NCI-H2029 (cell line): Measurements from ENCODE around the gene OTOF.

Experiments
- DNase-seq: peaks from one replicate; lab custom pipeline; 2025; lab: John Stamatoyannopoulos, UW

The OTOF gene

GRCh38 chr2:26500406-26500805 lies 22.5 kb upstream of the OTOF start:
- DNase-seq: no peak

- peak; percentile 47 for DNase-seq
Measured at GRCh38 chr2:26495705-26496297, 17.9 kb upstream of the OTOF start.

DNA sequence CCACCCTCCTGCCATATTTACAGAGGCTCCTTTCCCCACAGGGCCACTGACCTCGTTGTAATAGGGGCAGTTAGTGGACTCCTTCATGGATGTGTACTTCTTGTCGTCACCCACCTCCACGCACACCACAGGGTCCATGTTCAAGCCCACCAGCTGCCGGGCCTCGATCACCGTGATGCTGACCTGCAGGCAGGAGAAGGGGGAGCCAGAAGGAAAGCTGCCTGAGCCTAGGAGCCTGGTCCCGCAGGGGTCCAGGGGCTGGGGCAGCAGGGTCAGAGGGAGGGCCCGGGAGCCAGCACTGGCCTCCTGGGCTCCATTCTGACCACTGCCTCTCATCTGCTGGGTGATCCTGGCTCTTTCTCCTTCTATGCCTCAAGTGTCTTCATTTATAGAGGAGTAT lies 17.0 kb upstream of the OTOF start:
- no peak for DNase-seq

- DNase-seq: no peak
Measured at GRCh38 chr2:26494199-26494598, 16.3 kb upstream of the OTOF start.

- no peak for DNase-seq
Measured at GRCh38 chr2:26493566-26493965, 15.6 kb upstream of the OTOF start.

DNA sequence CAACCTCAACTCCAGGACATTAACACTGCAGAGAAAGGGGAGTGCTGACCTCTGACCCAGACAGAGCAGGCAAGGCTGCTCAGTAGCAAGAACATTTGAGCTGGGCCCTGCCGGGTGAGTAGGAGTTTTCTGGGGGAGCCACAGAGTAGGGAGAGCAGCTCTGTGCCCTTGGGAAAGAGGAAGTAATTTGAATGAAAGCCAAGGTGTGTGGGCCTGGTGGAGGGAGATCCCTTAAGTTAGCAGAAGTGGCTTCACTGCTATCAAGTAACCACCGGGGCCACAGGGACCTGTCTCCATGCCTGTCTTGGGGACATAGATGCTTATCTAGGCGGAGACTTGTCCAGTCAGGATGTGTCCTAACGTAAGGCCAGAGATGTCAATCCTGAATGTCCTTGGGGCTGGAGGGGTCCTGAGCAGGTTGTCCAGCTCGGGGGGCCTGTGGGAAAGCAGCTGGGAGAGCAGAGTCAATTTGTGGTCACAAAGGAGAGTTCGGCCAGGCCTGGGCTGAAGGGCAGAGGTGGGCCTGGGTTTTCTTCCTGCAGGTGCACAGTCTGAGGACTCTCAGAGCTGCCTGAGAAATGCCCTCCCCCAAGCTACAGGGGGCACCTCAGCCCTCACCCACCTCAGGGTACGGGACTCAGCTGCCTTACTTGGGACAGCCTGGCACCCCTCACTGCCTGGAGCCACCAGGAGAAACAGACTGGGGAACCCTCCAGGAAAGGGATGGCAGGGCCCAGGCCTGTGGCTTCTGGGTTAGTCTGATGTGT lies 15.0 kb upstream of the OTOF start:
- no peak for DNase-seq

DNA sequence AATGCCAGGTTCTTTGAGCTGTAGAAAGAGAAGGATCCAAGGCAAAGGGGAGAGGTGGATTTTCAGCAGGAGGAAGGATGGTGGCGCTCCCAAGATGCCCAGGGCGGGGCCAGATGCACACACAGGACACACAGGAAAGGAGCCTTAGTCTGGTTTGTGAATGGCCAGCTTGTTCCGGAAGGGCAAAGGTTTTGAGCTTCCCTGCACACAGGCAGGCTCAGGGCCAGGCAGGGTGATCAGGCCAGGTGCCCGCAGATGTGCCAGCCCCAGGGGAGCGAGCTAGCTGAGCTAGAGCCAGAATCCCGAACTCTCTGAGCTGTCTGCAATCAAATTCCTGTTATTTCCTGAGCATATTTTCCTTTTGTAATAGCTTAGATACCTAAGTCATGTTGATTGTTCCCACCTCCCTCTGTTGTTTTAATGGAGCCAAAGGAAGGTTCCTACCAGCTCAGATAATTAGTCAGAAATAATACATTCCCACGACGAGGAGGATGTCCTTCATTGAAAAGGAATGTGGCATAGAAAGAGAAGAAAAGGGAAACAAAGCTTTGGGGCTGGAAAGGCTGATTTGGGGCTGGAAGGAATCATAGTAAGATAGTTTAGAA lies 13.7 kb upstream of the OTOF start:
- DNase-seq: no peak

DNA sequence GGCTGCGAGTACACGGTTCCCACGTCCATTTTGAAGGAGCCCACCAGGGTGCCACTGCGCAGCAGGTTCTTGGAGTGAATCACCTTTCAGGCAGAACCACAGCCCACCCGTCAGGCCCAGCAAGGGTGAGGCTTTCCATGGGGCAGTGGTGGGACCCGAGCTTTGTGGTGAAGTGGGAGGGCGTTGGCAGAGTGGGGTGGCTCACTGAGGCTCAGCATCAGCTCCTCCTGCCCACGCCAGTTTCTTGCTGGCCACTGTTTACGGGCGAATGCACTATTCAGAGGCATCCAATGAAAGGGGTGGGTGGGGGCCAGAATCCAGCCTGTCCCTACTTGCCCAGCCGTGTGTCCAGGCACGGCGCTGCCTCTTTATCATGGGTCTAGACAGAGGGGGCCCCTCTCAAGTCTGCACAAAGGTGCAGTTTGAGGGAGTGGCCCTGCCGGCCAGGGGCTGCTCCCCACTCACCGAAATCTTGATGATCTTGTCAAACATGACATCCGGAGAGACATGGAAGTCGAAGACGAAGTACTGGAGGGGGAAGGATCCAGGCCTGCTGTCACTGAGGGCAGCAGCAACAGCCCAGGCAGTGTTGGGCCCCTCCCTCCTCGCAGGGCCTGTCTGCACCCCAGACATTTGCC lies 11.4 kb upstream of the OTOF start:
- no peak for DNase-seq

DNA sequence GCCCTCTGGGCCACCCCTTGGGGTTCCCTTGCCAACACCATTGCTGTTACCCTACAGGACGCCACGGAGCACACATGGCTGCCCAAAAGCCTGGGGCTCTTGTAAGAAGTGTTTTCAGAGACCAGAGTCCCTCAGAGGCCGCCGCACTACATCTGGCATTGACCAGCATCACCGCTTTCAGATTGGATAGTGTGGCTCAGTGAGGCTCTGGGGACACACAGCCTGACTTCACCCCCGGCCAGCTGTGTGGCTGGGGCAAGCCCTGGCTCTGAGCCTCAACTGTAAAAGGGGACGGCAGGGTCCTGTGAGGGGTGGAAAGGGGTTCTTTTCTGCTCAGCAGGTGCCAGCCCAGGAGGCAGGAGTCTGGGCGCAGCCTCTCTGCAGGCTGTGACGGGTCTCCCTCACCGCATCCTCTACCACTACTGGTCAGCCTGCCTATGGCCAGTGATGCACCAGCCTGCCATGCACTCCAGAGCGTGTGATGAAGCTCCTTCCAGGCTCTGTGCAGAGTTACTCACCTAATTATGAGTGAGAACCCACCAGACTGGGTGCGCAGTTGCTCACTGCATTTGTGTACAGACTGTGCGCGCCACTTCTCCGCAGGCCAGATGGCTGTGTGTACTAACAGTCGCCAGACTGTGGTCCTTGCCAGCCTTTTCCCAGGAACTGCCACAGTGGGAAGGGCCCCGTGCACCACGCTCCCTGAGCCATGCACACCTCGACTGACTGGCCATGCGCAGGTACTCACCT lies 10.7 kb upstream of the OTOF start:
- no peak for DNase-seq

- DNase-seq: no peak
Measured at GRCh38 chr2:26487192-26487591, 9.3 kb upstream of the OTOF start.

DNA sequence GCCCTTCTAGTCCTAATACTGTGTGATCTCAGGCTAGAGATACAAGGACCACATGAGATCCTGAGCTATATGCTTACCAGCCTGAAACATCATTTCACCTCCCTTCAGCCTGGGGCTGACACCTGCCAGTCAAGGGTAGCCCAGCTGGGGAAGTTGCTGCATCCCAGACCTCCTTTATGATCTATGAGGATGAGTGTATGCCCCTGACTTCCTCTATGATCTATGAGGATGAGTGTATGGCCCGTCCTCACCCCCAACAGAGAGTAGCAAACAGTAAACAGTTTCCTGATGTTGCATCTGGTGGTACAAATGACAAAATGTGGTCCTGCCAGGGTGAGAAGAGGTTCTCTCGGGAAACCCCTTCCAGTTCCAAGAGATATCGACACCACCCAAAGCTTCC lies 8.9 kb upstream of the OTOF start:
- no peak for DNase-seq

GRCh38 chr2:26485725-26486418 lies 7.9 kb upstream of the OTOF start:
- no peak for DNase-seq

DNA sequence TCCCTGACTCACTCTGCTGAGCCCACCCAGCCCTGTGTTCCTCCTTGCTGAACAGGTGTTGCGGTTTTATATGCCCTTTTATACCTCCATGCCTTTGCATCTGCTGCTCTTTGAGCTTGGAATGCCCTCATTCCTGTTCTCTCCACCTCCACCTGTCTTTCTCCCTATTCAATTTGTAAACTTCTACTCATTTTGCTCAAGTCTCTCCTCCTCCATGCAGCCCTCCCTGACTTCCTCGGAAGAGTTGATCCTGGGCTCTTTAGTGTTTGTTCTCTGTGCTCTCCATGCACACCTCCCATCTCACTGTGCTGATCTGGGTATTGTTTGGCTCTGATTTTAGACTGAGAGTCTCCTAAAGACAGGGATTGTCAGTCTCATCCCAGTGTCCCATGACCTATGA lies 7.2 kb upstream of the OTOF start:
- DNase-seq: no peak

DNA sequence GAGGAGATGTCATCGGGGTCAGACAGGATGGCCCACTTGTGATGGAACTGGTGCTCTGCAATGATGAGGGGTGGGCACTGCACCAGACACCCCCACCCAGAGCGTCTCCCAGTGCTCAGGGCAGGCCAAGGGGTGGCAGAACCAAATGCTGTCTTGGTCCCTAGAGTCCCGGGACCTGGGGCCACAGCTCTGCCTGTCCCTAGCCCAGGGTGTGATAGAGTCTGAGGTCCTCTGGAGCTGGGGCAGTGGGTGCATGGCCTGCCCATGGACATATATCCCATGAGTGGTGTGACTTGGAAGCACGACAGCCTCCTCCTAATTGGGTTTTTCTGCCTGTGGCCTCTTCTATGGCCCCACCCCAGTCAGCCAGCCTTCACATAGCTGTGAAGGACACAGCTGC lies 6.7 kb upstream of the OTOF start:
- DNase-seq: no peak

DNA sequence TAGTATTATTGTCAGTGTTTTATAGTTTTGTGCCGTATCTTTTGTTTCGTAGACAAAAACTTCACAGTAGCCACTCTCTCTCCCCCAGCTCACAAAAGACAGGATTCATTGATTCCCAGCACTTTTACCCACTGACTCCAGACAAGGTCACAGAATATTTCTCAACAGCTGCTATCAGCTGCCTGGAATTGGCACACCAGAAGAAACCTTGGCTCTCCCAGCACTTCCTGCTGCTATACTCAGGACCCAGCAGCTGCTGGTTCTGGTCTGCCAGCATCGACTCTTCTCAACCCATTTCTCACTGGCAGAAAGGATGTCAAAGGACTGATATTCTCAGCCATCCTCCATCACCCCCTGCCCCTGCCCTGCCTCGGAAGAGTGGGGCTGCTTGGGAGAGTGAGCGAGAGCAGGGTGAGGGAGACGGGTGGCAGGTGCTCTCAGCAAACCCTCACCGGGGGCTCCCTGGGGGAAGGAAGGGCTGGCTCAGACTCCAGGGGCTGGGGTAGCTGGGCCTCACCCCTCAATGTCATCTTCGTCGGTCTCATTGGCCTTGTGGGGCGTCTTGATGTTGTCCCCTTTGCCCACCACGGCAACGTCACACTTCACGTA lies 6.1 kb upstream of the OTOF start:
- no peak for DNase-seq

DNA sequence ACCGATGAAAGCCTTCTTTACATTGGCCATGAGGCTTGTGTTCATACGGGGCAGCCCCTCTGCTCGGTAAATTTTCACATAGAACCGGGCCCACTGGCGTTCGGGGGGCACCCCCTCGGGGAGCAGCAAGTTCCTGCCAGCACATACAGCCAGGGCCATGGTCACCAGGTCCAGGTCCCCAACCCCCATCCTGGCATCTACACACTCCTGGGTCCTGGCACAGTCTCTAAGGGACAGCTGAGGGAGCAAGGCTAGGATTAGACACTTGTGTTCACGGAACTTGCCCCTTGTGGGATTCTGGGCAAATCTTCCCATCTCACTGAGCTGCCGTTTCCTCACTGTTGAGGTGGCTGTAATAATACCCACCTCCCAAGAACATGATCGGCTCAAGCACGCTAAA lies 5.6 kb upstream of the OTOF start:
- no peak for DNase-seq

DNA sequence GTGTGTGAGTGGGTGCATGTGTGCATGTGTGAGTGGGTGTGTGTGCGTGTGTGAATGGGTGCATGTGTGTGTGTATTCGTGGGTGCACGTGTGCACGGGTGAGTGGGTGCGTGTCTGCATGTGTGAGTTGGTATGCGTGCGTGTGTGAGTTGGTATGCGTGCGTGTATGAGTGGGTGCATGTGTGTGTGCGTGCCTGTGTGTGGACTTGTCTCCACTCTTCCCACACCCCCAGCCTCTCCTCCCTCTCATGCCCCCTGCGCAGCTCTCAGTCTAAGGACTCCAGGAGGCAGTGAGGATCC lies 5.1 kb upstream of the OTOF start:
- no peak for DNase-seq

GRCh38 chr2:26482211-26483026 lies 4.5 kb upstream of the OTOF start:
- DNase-seq: no peak

- DNase-seq: no peak
Measured at GRCh38 chr2:26481706-26482105, 3.8 kb upstream of the OTOF start.

GRCh38 chr2:26480566-26481423 lies 2.9 kb upstream of the OTOF start:
- no peak for DNase-seq
